ENCODE data around the gene ZNF22.

The ZNF22 gene

DNA sequence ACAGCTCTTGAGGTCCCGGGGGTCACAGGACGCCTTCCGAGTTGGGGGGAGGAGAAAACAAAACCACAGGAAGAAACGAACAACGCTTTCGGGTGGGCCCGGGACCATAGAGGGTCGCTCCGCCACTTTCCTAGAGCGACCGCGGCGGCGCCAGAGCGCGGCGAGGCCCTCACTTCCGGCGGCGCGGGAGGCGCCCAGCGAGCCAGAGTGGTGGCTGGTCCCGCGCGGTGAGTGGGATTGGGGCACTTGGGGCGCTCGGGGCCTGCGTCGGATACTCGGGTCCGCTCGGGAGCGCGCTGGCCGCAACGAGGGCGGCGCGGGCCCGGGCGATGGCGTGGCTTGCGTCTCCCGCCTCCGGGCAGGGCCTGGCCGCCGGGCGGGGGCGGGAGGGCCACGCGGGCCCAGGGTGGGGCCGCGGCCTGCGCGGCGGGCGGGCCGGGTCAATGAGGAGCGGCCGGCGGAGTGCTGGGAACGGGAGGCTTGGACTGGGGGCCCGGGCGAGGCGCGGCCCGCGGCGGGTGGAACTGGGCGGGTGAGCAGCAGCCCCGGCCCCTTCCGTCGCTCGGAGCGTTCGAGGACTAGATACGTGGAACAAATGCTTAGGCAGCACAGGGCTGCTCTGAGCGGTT lies at the start of gene ZNF22:
ZNF22 (plus strand) TSS at position 172 of the 629 bp plus-strand sequence. CDS start 2,446 bp downstream, outside the sequence.
- DNase-seq = peak; percentile 52

GRCh38 chr10:44951576-44952226 lies 49.0 kb upstream of the ZNF22 start:
- no peak for DNase-seq

- DNase-seq = no peak
Measured at GRCh38 chr10:44952779-44953231, 47.9 kb upstream of the ZNF22 start.

GRCh38 chr10:44954042-44954441 lies 46.7 kb upstream of the ZNF22 start:
- no peak for DNase-seq

DNA sequence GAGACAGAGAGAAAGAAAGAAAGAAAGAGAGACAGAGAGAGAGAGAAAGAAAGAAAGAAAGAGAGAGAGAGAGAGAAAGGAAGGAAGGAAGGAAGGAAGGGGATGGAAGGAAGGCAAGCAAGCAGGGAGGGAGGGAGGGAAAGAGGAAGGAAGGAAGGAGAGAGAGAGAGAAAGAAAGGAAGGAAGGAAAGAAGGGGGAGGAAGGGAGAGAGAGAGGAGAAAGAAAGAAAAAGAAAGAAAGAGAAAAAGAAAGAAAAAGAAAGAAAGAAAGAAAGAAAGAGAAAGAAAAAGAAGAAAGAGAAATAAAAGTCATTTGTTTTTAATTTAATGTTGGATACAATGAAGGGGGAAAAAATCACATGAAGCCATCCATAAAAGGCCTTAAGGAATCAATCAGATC lies 45.8 kb upstream of the ZNF22 start:
- no peak for DNase-seq

- no peak for DNase-seq
Measured at GRCh38 chr10:44955413-44956070, 45.2 kb upstream of the ZNF22 start.

DNA sequence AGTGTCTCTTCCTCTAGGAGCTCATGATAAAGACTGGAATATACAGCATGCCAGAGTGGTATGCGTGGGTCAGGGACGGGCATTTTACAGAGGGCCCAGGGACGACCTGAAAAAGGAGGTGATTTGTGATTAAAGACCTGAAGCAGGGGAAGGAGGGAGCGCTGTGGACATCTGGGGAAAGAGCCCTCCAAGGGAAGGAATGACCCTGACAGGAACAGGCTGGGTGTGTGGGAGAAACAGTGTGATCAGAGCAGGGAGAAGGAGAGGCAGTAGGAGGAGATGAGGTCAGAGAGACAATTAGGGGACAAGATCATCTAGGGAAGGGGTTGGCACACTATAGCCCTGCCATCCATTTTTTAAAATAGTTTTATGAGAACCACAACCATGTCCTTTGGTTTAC lies 44.5 kb upstream of the ZNF22 start:
- no peak for DNase-seq

DNA sequence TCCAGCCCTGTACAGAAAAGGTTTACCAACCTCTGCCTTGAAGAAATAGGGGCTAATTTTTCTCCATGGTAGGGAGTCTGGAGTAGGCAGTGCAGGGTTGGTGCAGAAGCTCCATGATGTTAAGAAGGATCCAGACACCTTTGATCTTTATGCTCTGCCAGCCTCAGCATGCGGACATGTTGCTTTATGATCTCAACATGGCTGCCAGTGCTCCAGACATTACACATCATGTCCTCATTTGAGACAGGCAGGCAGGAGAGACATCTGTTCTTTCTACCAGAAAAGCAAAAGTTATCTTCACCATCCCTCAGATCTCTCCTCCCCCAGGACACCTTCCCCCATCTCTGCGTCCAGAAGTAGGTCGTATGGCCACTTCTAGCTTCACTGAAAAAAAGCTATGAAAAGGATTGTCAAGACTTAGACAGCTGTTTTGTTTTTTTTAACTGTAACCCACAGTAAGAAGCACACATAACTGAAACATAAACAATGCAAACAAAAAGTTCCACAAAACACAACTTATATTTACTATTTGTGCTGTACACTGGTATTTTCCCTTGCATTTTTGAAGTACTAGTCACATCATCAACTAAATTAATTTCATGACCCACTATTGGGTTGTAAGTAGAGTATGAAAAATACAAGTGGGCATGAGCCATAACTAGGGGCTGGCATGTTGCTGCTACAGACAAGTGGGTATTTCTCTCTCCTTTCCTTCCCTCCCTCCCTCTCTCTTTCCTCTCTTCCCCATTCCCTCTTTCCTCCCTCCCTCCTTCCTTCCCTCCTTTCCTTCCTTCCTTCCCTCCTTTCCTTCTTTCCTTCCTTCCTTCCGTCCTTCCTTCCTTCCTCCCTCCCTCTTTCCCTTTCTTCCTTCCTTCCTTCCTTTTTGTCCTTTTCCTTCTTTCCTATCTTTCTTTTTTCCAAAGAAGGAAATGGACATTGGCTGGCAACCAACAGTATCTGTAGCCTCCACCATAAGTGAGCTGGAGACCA lies 43.7 kb upstream of the ZNF22 start:
- no peak for DNase-seq

- DNase-seq = no peak
Measured at GRCh38 chr10:44958196-44958897, 42.4 kb upstream of the ZNF22 start.

DNA sequence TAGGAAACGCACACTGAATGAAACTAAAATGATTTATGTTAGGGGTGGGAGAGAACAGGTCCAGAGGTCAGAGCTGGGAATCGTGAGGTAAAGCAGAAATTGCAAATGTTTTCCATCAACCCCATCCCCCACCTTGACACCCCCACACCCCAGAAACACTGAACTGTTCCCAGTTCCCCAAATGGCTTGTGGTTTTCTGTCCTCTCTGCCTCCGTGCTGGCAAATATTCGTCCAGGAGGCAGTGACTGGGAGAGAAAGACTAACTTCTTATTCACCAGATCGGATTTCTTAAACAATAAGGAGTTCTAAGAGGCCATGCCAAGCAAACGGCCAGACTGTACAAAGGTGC lies 41.9 kb upstream of the ZNF22 start:
- DNase-seq = no peak

GRCh38 chr10:44959247-44960087 lies 41.3 kb upstream of the ZNF22 start, which contains the start of gene RASSF4:
RASSF4 (plus strand) TSS chr10:44959802; CDS start chr10:44970203, 10,401 bp downstream.
- DNase-seq = peak; percentile 70

- DNase-seq = no peak
Measured at GRCh38 chr10:44960088-44960460, 40.6 kb upstream of the ZNF22 start.

DNA sequence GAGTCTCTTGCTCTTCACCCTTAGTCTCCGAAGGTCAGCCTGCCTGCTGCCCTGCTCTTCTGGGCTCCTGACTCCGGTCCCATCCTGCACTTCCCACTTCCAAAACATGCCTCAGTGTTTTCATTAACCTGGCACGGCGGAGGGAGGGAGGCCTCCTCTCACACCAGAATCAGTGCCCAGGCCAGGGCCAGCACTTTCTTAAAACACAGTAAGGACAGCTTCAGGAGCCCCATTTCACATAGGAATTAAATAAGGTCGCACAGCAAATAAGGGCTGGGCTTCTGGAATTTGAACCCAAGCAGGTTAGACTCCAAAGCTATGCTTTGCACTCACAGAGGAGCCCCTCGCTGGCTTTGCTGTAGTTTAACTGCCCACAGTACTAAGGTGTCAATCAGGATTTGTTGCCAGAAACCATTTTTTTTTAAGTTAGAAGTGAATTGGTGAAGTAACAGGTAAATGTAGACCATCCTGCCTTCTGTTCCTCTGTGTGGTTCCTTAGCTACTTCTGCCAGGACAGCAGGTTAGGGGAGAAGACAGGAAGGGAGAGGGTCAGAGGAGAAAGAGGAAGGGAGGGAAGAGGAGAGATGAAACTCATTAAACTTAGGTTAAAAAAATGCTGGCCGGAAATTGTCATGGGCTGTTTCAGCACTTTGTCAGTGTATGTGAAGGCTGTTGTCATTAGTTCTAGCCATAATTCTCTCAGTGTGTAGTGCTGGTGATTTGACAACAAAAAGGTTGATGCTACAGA lies 40.1 kb upstream of the ZNF22 start:
- no peak for DNase-seq

DNA sequence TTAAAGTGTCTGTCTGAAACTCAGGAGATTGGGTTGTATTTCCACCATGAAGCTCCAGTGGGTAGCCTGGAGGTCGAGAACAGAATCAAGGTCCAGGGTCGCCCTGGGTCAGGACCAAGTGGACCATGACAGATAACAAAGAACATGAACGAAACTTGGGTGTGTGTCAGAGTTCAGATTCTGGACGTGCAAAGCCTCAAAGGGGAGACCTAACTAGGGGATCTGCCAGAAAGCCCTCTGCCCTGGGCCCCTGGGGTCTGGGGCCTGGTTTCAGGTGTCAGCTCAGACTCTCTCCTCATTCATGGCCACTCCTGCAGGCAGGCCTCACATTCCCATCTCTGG lies 39.5 kb upstream of the ZNF22 start:
- no peak for DNase-seq

DNA sequence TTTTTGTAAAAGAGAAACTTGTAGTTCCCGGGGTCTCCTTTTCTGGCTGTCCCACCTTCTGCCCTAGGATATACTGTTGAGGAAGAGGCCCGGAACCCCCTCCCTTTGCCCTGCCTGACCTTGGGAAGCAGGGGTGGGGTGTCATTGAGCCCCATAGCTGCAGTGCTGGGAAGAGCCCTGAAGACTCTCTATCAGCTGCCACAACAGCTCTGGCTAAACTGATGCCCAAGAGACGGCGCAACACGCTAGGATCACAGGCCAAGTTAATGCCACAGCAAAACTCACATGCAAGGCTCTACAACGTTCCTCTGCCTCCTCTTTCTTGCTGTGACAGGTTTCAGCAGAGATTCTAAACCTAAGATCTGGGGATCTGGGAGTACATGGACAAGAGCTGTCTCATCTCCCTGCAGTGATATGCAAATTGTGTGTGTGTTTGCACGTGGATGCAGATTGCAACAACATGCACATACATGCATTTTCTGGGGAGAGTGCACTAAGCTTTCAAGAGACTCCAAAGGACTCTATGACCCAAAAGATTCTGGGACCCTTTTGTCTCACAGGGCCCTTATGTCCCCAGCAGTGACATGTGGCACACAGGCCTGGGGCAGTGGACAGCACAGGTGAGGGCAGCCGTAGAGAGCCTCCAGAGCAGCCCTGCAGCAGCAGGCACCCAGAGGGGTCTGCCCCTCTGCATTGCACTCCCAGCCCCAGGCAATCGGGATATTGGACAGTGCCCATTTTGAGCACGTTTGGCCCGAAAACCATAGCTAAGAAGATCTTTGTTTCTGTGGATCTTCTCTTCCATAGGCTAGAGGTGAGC lies 38.6 kb upstream of the ZNF22 start:
- DNase-seq = no peak

- DNase-seq = no peak
Measured at GRCh38 chr10:44962870-44963738, 37.6 kb upstream of the ZNF22 start.

GRCh38 chr10:44963772-44964633 lies 36.7 kb upstream of the ZNF22 start:
- DNase-seq = no peak

- DNase-seq = no peak
Measured at GRCh38 chr10:44965104-44965503, 35.6 kb upstream of the ZNF22 start.
